Measurements from ENCODE around the gene FRMD4A. TPM values are rescaled to one million over a fixed set of nuclear protein-coding genes. Genes with fewer than 3 reads are reported as not detected.
"Not testable (repeated sequence)": the region's sequence is repeated elsewhere in the genome, so short reads cannot be mapped to it uniquely, and the experiment has no call there.

FRMD4A gene
- total RNA-seq, 2 experiments from 2014 or later, result 0.17 TPM; not detected in 1

DNA sequence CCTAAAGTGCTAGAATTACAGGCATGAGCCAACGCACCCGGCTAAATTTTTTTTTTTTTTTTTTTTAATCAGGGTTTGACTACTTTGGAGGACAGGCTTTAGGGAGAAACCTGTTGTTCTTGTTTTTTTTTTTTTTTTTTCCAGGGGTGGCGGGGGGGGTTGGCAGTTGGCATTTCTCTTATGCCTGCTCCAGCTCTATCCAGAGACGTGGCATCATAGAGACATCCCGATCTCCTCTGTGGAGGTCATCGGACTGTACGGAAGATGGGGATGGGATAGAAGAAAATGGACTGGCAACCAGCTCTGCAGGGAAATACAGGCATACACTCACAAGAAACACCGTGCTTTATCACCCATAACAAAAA, 613.2 kb downstream of the FRMD4A start:
- no peak overlapping the region for H3K4me3 ChIP-seq (ENCODE audit: low read depth, low read length, poor library complexity, severe bottlenecking)
- no peak overlapping the region for H3K27ac ChIP-seq (ENCODE audit: low read depth, low read length, poor library complexity, severe bottlenecking)
- no TSS peak for BruUV-seq (replicated peaks)
- no peaks in the 10 kb centered on the region for H3K9me2 ChIP-seq (ENCODE audit: insufficient read depth, low read length)
- no peaks in the 10 kb centered on the region for H3K79me2 ChIP-seq (ENCODE audit: insufficient read depth, low read depth, low read length)
- no peak overlapping the region for H3K4me2 ChIP-seq (ENCODE audit: low read length)
- ChIA-PET CTCF (ENCODE audit: unreplicated experiment) (no interaction called here), POLR2A (no interaction called here)
- H4K20me1 ChIP-seq (ENCODE audit: insufficient read depth, low read length), result no peaks in the 10 kb centered on the region
- no peak for DNase-seq (ENCODE audit: low spot score)
- intact Hi-C loops (cut with micrococcal nuclease; ENCODE audit: unreplicated experiment), result no loop called here
- TF ChIP-seq, protein P1, sequence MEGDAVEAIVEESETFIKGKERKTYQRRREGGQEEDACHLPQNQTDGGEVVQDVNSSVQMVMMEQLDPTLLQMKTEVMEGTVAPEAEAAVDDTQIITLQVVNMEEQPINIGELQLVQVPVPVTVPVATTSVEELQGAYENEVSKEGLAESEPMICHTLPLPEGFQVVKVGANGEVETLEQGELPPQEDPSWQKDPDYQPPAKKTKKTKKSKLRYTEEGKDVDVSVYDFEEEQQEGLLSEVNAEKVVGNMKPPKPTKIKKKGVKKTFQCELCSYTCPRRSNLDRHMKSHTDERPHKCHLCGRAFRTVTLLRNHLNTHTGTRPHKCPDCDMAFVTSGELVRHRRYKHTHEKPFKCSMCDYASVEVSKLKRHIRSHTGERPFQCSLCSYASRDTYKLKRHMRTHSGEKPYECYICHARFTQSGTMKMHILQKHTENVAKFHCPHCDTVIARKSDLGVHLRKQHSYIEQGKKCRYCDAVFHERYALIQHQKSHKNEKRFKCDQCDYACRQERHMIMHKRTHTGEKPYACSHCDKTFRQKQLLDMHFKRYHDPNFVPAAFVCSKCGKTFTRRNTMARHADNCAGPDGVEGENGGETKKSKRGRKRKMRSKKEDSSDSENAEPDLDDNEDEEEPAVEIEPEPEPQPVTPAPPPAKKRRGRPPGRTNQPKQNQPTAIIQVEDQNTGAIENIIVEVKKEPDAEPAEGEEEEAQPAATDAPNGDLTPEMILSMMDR (conservative IDR thresholded peaks at IDR 0.05; ENCODE audit: low read length), result no peak
- TF ChIP-seq EZH2phosphoT487 (IDR thresholded peaks at IDR 0.05; ENCODE audit: borderline replicate concordance, low read depth, low read length), result no peak
- no peak overlapping the region for H2AFZ ChIP-seq (ENCODE audit: low read length)
- H3K36me3 ChIP-seq (ENCODE audit: insufficient read depth, low read length), result no peaks in the 10 kb centered on the region
- peaks cover 10% of the 10 kb centered on the region for H3K4me1 ChIP-seq (ENCODE audit: insufficient read depth, low read length, poor library complexity, severe bottlenecking)
- no peaks in the 10 kb centered on the region for H3K9me3 ChIP-seq (ENCODE audit: low read length)

- Histone ChIP-seq H3K36me3 (ENCODE audit: insufficient read depth, low read length) (no peaks in the 10 kb centered on the region), H3K79me2 (ENCODE audit: insufficient read depth, low read depth, low read length) (no peaks in the 10 kb centered on the region), H3K4me1 (ENCODE audit: insufficient read depth, low read length, poor library complexity, severe bottlenecking) (peaks cover 11% of the 10 kb centered on the region), H3K9me2 (ENCODE audit: insufficient read depth, low read length) (no peaks in the 10 kb centered on the region), H3K27ac (ENCODE audit: low read depth, low read length, poor library complexity, severe bottlenecking) (no peak overlapping the region), H3K4me3 (ENCODE audit: low read depth, low read length, poor library complexity, severe bottlenecking) (no peak overlapping the region), H2AFZ (ENCODE audit: low read length) (no peak overlapping the region), H4K20me1 (ENCODE audit: insufficient read depth, low read length) (no peaks in the 10 kb centered on the region), H3K9me3 (ENCODE audit: low read length) (no peaks in the 10 kb centered on the region), H3K4me2 (ENCODE audit: low read length) (no peak overlapping the region)
- POLR2A ChIA-PET, result no interaction called here
- CTCF ChIA-PET (ENCODE audit: unreplicated experiment), result no interaction called here
- no TSS peak for BruUV-seq (replicated peaks)
- DNase-seq (ENCODE audit: low spot score), result no peak
- no peak for TF ChIP-seq EZH2phosphoT487 (IDR thresholded peaks at IDR 0.05; ENCODE audit: borderline replicate concordance, low read depth, low read length)
- TF ChIP-seq, protein P1 (conservative IDR thresholded peaks at IDR 0.05; ENCODE audit: low read length), result no peak
- intact Hi-C loops (cut with micrococcal nuclease; ENCODE audit: unreplicated experiment), result no loop called here
Observed at GRCh38 chr10:13716081-13717071, 614.3 kb downstream of the FRMD4A start.

- intact Hi-C loops (cut with micrococcal nuclease; ENCODE audit: unreplicated experiment); H4K20me1 ChIP-seq (ENCODE audit: insufficient read depth, low read length); H3K4me3 ChIP-seq (ENCODE audit: low read depth, low read length, poor library complexity, severe bottlenecking); H2AFZ ChIP-seq (ENCODE audit: low read length); H3K9me2 ChIP-seq (ENCODE audit: insufficient read depth, low read length); H3K27ac ChIP-seq (ENCODE audit: low read depth, low read length, poor library complexity, severe bottlenecking); BruUV-seq (replicated peaks); DNase-seq (ENCODE audit: low spot score); H3K36me3 ChIP-seq (ENCODE audit: insufficient read depth, low read length); CTCF ChIA-PET (ENCODE audit: unreplicated experiment); H3K79me2 ChIP-seq (ENCODE audit: insufficient read depth, low read depth, low read length); H3K4me2 ChIP-seq (ENCODE audit: low read length); H3K9me3 ChIP-seq (ENCODE audit: low read length): not testable (repeated sequence)
- peaks cover 11% of the 10 kb centered on the region for H3K4me1 ChIP-seq (ENCODE audit: insufficient read depth, low read length, poor library complexity, severe bottlenecking)
- POLR2A ChIA-PET, result interaction anchor here (0.6 kb wide), 1 partner anchor 8 kb away, joined by 3 read pairs; no protein-coding TSS in a partner anchor
Observed at GRCh38 chr10:13715596-13715995, 615.1 kb downstream of the FRMD4A start.
